T-helper 1 cell treated with Interleukin-12 subunit alpha and Interleukin-12 subunit beta and Interleukin-4 antibody, amounts not matched to agents 30 μg/mL and 1 μg/mL, for 36 hours (primary cell): ENCODE data around the gene PLSCR3.
"Not testable (repeated sequence)": the region's sequence is repeated elsewhere in the genome, so short reads cannot be mapped to it uniquely, and the experiment has no call there.

Experiments
- H3K27ac Mint-ChIP-seq: one replicate; pipeline ENCODE4 v1.8.0; 2021; ENCODE audit warnings: mild to moderate bottlenecking, mixed read lengths
- H3K27me3 Mint-ChIP-seq: one replicate; pipeline ENCODE4 v1.8.0; 2021; ENCODE audit warnings: low read depth, mixed read lengths
- H3K36me3 Mint-ChIP-seq: one replicate; pipeline ENCODE4 v1.8.0; 2021; ENCODE audit warnings: low read depth, mixed read lengths
- H3K4me1 Mint-ChIP-seq: one replicate; pipeline ENCODE4 v1.8.0; 2021; ENCODE audit warnings: low read depth, mixed read lengths
- H3K4me3 Mint-ChIP-seq: one replicate; pipeline ENCODE4 v1.8.0; 2021; ENCODE audit warnings: mild to moderate bottlenecking, moderate library complexity, mixed read lengths
- H3K9me3 Mint-ChIP-seq: one replicate; pipeline ENCODE4 v1.8.0; 2021; ENCODE audit warnings: mixed read lengths

Gene PLSCR3

GRCh38 chr17:7389924-7390910 lies 4.1 kb downstream of the PLSCR3 start:
- H3K27me3 Mint-ChIP-seq: no peaks in the 10 kb centered on the region
- peaks cover 14% of the 10 kb centered on the region for H3K4me1 Mint-ChIP-seq
- H3K9me3 Mint-ChIP-seq: no peaks in the 10 kb centered on the region
- no peak overlapping the region for H3K4me3 Mint-ChIP-seq
- peaks cover 17% of the 10 kb centered on the region for H3K36me3 Mint-ChIP-seq
- no peak overlapping the region for H3K27ac Mint-ChIP-seq

- Mint-ChIP-seq H3K27ac (no peak overlapping the region), H3K36me3 (peaks cover 17% of the 10 kb centered on the region), H3K27me3 (no peaks in the 10 kb centered on the region), H3K9me3 (no peaks in the 10 kb centered on the region), H3K4me3 (no peak overlapping the region), H3K4me1 (peaks cover 13% of the 10 kb centered on the region)
Observed at GRCh38 chr17:7388856-7389255, 5.5 kb downstream of the PLSCR3 start.

- Mint-ChIP-seq H3K27ac (peak overlapping the region; percentile 41), H3K4me1 (peaks cover 7% of the 10 kb centered on the region), H3K27me3 (peaks cover 31% of the 10 kb centered on the region), H3K4me3 (peak overlapping the region; percentile 73), H3K36me3 (peaks cover 2% of the 10 kb centered on the region), H3K9me3 (no peaks in the 10 kb centered on the region)
Observed at GRCh38 chr17:7384489-7385081, 9.7 kb downstream of the PLSCR3 start.

GRCh38 chr17:7383742-7384488 lies 10.4 kb downstream of the PLSCR3 start:
- H3K9me3 Mint-ChIP-seq: peaks cover 6% of the 10 kb centered on the region
- H3K36me3 Mint-ChIP-seq: peaks cover 2% of the 10 kb centered on the region
- peaks cover 38% of the 10 kb centered on the region for H3K27me3 Mint-ChIP-seq
- H3K4me3 Mint-ChIP-seq: peak overlapping the region; percentile 73
- peak overlapping the region; percentile 69 for H3K27ac Mint-ChIP-seq
- peaks cover 7% of the 10 kb centered on the region for H3K4me1 Mint-ChIP-seq

GRCh38 chr17:7383371-7383741 lies 11.0 kb downstream of the PLSCR3 start:
- peaks cover 2% of the 10 kb centered on the region for H3K36me3 Mint-ChIP-seq
- peak overlapping the region; percentile 15 for H3K27ac Mint-ChIP-seq
- peaks cover 7% of the 10 kb centered on the region for H3K4me1 Mint-ChIP-seq
- peaks cover 38% of the 10 kb centered on the region for H3K27me3 Mint-ChIP-seq
- no peak overlapping the region for H3K4me3 Mint-ChIP-seq
- peaks cover 6% of the 10 kb centered on the region for H3K9me3 Mint-ChIP-seq

- H3K4me3 Mint-ChIP-seq: no peak overlapping the region
- H3K36me3 Mint-ChIP-seq: peaks cover 2% of the 10 kb centered on the region
- peaks cover 38% of the 10 kb centered on the region for H3K27me3 Mint-ChIP-seq
- H3K9me3 Mint-ChIP-seq: peaks cover 6% of the 10 kb centered on the region
- H3K27ac Mint-ChIP-seq: no peak overlapping the region
- peaks cover 7% of the 10 kb centered on the region for H3K4me1 Mint-ChIP-seq
Observed at GRCh38 chr17:7382901-7383300, 11.4 kb downstream of the PLSCR3 start.

GRCh38 chr17:7380855-7381683 lies 13.3 kb downstream of the PLSCR3 start, which contains the start of gene TNK1:
Gene TNK1 (plus strand): TSS chr17:7381089. CDS start chr17:7382927, 1,838 bp downstream.
- Mint-ChIP-seq H3K27ac (no peak within 1 kb of the TSS), H3K9me3 (peaks cover 6% of the 10 kb centered on the region), H3K4me3 (no peak within 1 kb of the TSS), H3K4me1 (peaks cover 7% of the 10 kb centered on the region), H3K27me3 (peaks cover 45% of the 10 kb centered on the region), H3K36me3 (peaks cover 1% of the 10 kb centered on the region)

- Mint-ChIP-seq H3K27me3 (peaks cover 45% of the 10 kb centered on the region), H3K4me1 (peaks cover 7% of the 10 kb centered on the region), H3K27ac (no peak overlapping the region), H3K4me3 (no peak overlapping the region), H3K36me3 (peaks cover 1% of the 10 kb centered on the region), H3K9me3 (peaks cover 6% of the 10 kb centered on the region)
Observed at GRCh38 chr17:7380321-7380720, 14.0 kb downstream of the PLSCR3 start.

- Mint-ChIP-seq H3K36me3 (peaks cover 1% of the 10 kb centered on the region), H3K27ac (no peak overlapping the region), H3K4me3 (no peak overlapping the region), H3K4me1 (peaks cover 4% of the 10 kb centered on the region), H3K27me3 (peaks cover 49% of the 10 kb centered on the region), H3K9me3 (peaks cover 6% of the 10 kb centered on the region)
Observed at GRCh38 chr17:7379134-7379533, 15.2 kb downstream of the PLSCR3 start.

- no peaks in the 10 kb centered on the region for H3K4me1 Mint-ChIP-seq
- peaks cover 4% of the 10 kb centered on the region for H3K9me3 Mint-ChIP-seq
- H3K36me3 Mint-ChIP-seq: no peaks in the 10 kb centered on the region
- no peak overlapping the region for H3K4me3 Mint-ChIP-seq
- H3K27me3 Mint-ChIP-seq: peaks cover 21% of the 10 kb centered on the region
- no peak overlapping the region for H3K27ac Mint-ChIP-seq
Observed at GRCh38 chr17:7374353-7374752, 20.0 kb downstream of the PLSCR3 start.

GRCh38 chr17:7370853-7371252 lies 23.5 kb downstream of the PLSCR3 start:
- Mint-ChIP-seq H3K27ac (no peak overlapping the region), H3K36me3 (no peaks in the 10 kb centered on the region), H3K4me1 (no peaks in the 10 kb centered on the region), H3K27me3 (peaks cover 14% of the 10 kb centered on the region), H3K4me3 (no peak overlapping the region), H3K9me3 (no peaks in the 10 kb centered on the region)

- no peaks in the 10 kb centered on the region for H3K9me3 Mint-ChIP-seq
- no peak overlapping the region for H3K27ac Mint-ChIP-seq
- no peaks in the 10 kb centered on the region for H3K36me3 Mint-ChIP-seq
- no peak overlapping the region for H3K4me3 Mint-ChIP-seq
- H3K4me1 Mint-ChIP-seq: no peaks in the 10 kb centered on the region
- H3K27me3 Mint-ChIP-seq: peaks cover 14% of the 10 kb centered on the region
Observed at GRCh38 chr17:7369825-7370224, 24.5 kb downstream of the PLSCR3 start.

- not testable (repeated sequence) for H3K27me3 Mint-ChIP-seq, H3K27ac Mint-ChIP-seq, H3K9me3 Mint-ChIP-seq, H3K4me1 Mint-ChIP-seq, H3K36me3 Mint-ChIP-seq, H3K4me3 Mint-ChIP-seq
Observed at GRCh38 chr17:7368599-7368994, 25.7 kb downstream of the PLSCR3 start.
